Activated CD8-positive, alpha-beta memory T cell treated with anti-CD3 and anti-CD28 coated beads for 48 hours (primary cell): ENCODE results near the gene CCDC167.
"Not testable (repeated sequence)": the region's sequence is repeated elsewhere in the genome, so short reads cannot be mapped to it uniquely, and the experiment has no call there.

Experiments used
- DNase-seq, 3 experiments: peaks; one replicate each; pipeline ENCODE4 v3.0.0-alpha.2; 2020; ENCODE audit warnings: low read depth in 2 of 3, low spot score in 2 of 3

CCDC167 gene

DNA sequence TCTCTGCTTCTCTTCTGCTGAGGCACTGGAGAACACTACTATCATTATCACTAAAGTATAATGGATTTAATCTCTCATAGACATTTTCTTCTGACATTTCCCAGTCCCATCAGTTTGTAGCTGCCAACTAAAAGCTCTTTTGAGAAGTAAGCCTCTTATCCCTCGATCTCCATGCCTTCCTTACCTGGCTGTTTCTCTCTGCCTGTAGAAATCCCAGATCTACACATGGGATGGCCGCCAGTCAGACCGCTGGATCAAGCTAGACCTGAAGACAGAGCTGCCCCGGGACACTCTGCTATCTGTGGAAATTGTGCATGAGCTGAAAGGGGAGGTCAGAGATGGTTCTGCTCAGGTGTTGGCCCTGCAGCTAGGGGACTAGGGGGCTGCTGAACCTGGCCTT is 25.4 kb downstream of the CCDC167 start:
- DNase-seq = no peak

- no peak for DNase-seq
These were observed 26.2 kb downstream of the CCDC167 start for GRCh38 chr6:37473364-37474095.

DNA sequence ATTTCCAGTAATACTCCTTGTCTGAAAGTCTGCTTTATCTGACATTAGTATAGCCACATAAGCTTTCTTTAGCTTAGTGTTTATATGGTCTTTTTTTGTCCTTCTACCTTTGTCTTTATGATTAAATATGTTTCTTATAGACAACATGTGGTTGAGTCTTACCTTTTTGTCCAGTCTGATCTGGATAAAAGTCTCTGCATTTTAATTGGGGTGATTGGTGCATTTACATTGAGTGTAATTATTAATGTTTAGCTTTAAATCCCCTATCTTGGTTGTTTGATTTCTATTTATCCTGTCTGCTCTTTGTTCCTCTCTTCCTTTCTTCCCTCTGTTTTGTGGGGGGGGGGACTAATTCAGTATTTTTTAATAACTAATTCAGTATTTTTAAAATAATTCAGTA is 32.0 kb downstream of the CCDC167 start:
- DNase-seq = no peak

GRCh38 chr6:37463110-37463509 is 36.6 kb downstream of the CCDC167 start:
- DNase-seq = no peak

DNA sequence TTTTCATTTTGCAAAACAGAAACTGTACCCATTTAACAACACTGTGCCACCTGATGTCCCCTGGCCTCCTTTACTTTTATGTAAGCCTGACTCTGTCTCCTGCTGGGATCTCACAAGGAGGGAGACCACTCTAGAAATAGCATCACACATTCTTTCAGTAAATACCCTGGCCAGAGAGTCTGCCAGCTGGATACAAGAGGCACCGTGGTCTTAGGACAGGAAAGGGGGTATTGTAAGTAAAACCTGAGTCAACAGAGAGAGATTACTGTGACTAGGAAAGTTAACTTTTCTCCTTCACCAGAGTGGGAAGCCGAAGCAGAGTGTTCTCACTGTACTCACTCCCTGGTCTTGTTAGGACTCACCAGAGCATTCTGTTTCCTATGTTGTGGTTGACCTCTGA is 38.9 kb downstream of the CCDC167 start:
- no peak for DNase-seq

- no peak for DNase-seq
These were observed 39.5 kb downstream of the CCDC167 start for GRCh38 chr6:37459981-37460800.

DNA sequence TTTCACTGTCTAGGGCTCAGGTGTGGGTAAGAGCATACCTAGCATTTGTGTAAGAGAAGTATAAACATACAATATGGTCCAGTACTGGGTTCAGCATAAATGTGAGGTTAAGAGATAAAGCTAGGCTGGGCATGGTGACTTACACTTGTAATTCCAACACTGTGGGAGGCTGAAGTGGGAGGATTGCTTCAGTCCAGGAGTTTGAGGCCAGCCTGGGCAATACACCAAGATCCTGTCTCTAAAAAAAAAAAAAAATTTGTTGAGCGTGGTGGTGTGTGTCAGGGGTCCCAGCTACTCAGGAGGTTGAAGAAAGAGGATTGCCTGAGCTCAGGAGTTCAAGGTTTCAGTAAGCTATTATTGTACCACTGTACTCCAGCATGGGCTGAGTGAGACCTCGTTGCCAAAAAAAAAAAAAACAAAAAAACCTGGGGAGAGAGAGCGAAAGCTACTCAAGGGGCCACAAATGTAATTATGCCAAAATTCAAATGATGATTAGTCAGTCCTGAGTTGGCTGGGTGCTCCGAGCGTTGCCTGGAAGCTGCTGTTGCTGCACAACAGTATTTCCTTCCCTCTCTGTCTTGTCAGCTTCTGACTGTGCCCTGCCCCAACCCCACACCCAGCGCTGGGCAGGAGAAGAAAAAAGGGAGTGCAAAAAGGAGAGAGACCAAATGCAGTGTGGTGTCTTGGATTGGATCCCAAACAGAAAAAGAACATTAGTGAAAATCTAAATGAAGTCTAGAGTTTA is 42.7 kb downstream of the CCDC167 start:
- no peak for DNase-seq

DNA sequence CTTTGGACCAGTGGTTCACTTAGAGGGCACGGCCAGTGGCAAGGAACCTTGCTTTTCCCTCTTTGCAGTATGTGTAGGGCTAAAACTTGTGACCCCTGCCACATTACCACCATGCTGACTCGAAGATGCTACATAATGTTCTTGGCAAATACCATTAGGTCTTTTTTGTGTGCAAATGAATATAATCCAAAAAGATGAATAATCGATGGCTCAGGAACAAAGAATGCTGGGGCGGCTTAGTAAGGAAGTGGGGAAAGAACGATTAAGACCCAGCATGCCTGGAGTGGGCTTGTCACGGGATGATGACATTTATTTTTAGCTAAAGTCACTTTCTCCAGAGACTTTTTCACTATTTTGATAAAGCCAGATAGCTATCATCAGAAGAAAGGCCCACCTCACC is 43.6 kb downstream of the CCDC167 start:
- no peak for DNase-seq

DNA sequence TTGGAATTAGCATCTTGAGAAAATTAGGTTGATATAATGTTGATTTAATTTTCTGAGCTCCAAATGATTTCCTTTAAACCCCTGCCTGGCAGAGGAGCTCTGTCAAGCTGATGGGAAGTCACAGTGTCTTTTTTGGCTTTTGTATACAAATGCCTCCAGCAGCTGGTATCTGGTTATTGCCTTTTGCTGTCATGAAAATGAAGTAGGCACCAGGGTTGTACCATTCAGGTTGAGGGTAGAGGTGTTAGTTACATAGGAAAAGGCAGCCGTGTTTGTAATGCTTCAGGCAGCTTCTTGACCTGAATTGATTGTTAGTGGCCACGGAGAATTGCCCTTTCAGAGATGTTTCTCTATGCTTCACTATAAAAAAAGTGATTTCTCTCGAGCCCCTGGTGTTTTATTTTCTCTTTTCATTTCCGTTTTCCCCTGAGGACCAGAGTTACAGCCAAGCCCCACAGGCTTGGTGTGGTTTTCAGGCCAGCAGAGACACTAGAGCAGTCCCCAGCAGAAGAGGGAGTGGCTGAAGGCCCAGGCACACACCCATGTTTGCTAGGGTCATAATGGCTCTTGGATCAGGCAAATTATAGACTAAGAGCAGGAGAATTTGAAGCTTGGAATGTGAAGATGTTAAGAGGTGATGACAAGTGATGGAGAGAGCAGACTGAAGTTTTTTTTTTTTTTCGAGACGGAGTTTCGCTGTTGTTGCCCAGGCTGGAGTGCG is 45.1 kb downstream of the CCDC167 start:
- no peak for DNase-seq

DNA sequence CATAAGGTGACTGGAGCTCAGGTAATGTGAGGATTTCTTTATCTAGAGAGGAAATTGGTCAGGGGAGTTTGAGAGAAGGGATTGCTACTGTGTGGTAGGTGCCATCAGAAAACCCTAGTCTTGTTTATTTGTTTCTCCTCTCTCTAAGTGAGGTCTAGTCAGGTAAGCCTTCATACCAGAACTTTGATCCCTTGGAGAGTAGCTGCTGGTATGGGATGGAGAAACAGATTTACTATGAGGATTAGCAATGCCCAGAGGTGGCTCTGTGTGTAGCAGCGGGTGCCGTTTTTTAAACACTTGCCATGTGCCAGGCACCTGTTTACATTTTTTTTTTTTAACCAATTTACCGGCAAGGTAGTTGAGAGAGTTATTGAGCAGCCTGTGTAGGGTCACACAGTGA is 47.2 kb downstream of the CCDC167 start:
- no peak for DNase-seq

- no peak for DNase-seq
These were observed 48.1 kb downstream of the CCDC167 start for GRCh38 chr6:37451441-37452193.

- no peak for DNase-seq
These were observed 49.7 kb downstream of the CCDC167 start for GRCh38 chr6:37449984-37450383.

DNA sequence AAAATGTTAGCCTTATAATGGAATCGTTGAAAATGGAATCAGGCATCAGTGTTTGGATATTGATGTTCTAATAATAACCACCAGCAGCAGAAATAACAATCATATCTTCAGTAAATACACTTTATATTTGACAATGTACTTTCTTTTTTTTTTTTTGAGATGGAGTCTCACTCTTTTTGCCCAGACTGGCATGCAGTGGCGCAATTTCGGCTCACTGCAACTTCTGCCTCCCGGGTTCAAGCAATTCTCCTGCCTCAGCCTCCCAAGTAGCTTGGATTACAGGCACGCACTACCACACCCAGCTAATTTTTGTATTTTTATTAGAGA is 56.5 kb downstream of the CCDC167 start:
- DNase-seq = not testable (repeated sequence)

DNA sequence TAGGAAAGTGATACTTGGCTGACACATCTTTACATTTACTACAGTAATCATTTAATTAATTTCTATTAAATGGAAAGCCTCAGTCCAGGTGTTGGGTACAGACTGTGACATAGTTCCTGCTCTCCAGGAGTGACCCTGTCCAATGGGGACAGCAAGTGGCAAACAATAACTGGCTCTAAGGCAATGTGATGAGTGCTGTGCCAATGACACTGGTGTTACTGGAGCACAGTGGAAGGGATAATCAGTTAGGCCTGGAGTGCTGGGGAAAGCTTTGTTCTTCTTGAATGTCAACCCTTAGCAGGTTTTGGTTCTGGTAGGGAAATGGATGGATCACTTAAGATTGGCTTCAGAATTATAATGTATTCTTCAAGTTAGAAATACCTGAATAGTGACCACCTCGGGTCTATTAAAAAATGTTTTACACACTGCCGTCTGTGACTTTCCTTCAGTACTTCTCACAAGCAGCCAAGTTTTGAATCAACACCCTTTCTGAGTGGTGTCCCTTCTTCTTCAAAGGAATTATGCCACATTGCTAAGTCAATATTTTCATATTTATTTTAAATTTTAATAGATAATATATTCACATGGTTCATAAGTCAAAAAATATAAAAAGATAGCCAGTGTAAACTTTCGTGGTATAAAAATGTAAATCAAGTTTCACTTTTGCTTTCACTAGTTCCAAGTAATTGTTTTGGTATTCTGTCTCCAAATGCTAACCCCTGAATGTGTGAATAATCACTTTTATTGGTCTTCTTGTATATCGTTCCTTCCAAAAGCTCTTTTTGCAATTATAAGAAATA is 57.1 kb downstream of the CCDC167 start:
- no peak for DNase-seq

- DNase-seq = no peak
These were observed 58.0 kb downstream of the CCDC167 start for GRCh38 chr6:37441651-37442050.

DNA sequence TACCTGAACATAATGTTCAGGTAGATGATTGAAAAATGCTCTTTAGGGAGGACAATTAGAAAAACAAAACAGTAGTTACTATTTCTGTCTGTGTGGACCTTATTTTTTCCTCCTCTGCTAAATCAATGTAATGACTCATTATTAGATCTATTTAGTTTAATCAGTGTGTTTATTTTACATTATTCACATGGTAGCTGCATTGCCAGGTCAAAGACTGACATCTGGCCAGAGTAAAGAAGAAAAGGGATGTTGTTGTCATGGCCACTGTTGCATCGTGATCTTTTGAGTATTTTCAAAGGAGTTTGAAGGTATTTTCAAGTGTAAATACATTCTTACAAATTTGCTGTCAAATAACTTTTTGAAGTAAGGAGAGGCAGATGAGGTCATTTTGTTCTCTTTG is 60.8 kb downstream of the CCDC167 start:
- DNase-seq = no peak

DNA sequence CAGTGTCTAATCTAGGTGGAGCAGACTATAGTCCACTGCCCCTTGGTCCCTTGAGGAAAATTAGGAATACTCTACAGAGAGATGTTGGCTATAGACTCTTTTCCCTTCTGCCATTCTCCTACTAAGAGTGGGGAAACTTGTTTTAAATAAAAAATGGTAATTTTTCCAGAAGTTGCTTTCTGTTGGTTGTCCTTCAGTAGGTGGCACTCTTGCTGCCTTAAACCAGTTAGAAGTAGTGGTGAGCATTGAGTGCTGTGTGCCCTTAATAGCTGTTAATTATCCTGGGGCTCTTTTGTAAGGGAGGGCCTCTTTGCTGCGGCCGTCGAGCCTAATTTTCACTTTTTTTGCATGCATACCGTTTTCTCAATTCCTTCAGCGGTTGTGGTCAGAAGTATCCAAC is 63.9 kb downstream of the CCDC167 start:
- DNase-seq = no peak

GRCh38 chr6:37435373-37435772 is 64.3 kb downstream of the CCDC167 start:
- no peak for DNase-seq

DNA sequence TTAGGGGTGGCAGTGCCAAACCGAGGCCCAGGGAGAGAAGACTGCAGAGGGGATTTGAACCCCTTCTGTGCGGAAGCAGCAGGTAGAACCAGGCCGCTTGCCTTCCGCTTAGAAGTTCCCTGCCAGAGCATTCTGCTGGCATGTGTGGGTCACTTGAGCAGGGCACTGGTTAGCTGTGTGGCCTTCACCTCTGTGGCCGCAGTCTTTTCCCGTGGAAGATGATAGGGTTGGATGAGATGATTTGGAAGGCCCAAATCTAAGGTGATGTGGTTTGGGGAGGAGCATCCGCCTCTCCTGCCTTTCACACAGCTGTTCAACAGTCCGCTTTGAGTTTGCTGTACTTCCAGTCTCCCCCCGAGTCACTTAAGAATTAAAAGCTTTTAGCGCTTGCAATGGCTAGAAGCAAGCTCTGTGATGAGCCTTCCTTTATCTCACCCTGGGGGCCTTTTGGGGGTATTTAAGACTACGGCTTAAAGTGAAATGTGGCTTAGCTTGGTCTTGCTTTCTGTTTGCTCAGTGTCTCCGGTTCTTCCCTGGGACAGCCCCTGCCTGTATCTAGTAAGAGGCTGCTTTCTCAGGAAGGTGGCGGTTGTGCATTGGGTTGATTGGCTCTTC is 65.9 kb downstream of the CCDC167 start:
- peak; percentile 7 to 37 (median 13) for DNase-seq
